Neural cell (in vitro differentiated cells): ENCODE measurements around the gene TADA1. TPM values are rescaled to one million over a fixed set of nuclear protein-coding genes. Genes with fewer than 3 reads are reported as not detected.

Source experiments
- H2AFZ ChIP-seq: fragments of 200-600, 300-800 bp; sonication (generic), shearing (Covaris generic); 2 replicates; pipeline ENCODE4 v1.6.0; 2014; ENCODE audit warnings: low read depth, mild to moderate bottlenecking, antibody characterized with exemption, low read length, moderate library complexity
- H3F3A ChIP-seq: fragments of 200-600 bp; shearing (Covaris generic); 2 replicates; pipeline ENCODE4 v1.6.1; 2016; ENCODE audit warnings: mild to moderate bottlenecking, moderate library complexity, mixed read lengths, antibody characterized with exemption, low read length; ENCODE audit not compliant: insufficient read depth, poor library complexity, severe bottlenecking
- H3K27ac ChIP-seq: fragments of 200-600, 300-800 bp; sonication (generic), shearing (Covaris generic); 2 replicates; pipeline ENCODE4 v1.5.1; 2014; ENCODE audit warnings: mild to moderate bottlenecking, low read length, moderate library complexity
- H3K27me3 ChIP-seq: fragments of 300-800, 200-600 bp; sonication (generic), shearing (Covaris generic); 2 replicates; pipeline ENCODE4 v1.6.0; 2014; ENCODE audit warnings: mild to moderate bottlenecking, low read depth, low read length, moderate library complexity; ENCODE audit not compliant: insufficient read depth
- H3K36me3 ChIP-seq: fragments of 300-800, 200-600 bp; sonication (generic), shearing (Covaris generic); 2 replicates; pipeline ENCODE4 v1.5.1; 2014; ENCODE audit warnings: mild to moderate bottlenecking, antibody characterized with exemption, low read length, moderate library complexity; ENCODE audit not compliant: insufficient read depth
- H3K4me2 ChIP-seq: fragments of 300-800, 200-600 bp; sonication (generic), shearing (Covaris generic); 2 replicates; pipeline ENCODE4 v1.6.0; 2014; ENCODE audit warnings: mild to moderate bottlenecking, low read length
- H3K4me3 ChIP-seq: fragments of 300-800, 200-600 bp; sonication (generic), shearing (Covaris generic); 2 replicates; pipeline ENCODE4 v1.5.1; 2014; ENCODE audit warnings: mild to moderate bottlenecking, low read length, moderate library complexity
- H3K79me2 ChIP-seq: fragments of 200-600 bp; shearing (Covaris generic); replicated peaks from 2 replicates; pipeline ENCODE4 v1.6.0; 2014; ENCODE audit warnings: mild to moderate bottlenecking, low read length, moderate library complexity; ENCODE audit not compliant: insufficient read depth
- H3K9ac ChIP-seq: fragments of 300-800, 200-600 bp; sonication (generic), shearing (Covaris generic); 2 replicates; pipeline ENCODE4 v1.6.1; 2016; ENCODE audit warnings: mild to moderate bottlenecking, low read length, mixed read lengths
- H3K9me2 ChIP-seq: fragments of 200-600 bp; shearing (Covaris generic); 2 replicates; pipeline ENCODE4 v1.6.1; 2016; ENCODE audit warnings: mild to moderate bottlenecking, low read length, mixed read lengths; ENCODE audit not compliant: insufficient read depth
- H3K9me3 ChIP-seq: fragments of 200-600, 300-800 bp; sonication (generic), shearing (Covaris generic); 2 replicates; pipeline ENCODE4 v1.6.1; 2016; ENCODE audit warnings: mild to moderate bottlenecking, mixed run types, low read length, moderate library complexity, mixed read lengths
- H4K20me1 ChIP-seq: fragments of 200-600 bp; shearing (Covaris generic); 2 replicates; pipeline ENCODE4 v1.6.1; 2016; ENCODE audit warnings: mild to moderate bottlenecking, mixed run types; ENCODE audit not compliant: insufficient read depth
- EP300 ChIP-seq: fragments of 450-650 bp; conservative IDR thresholded peaks from 2 replicates; pipeline ENCODE4 v1.6.1; 2014; ENCODE audit warnings: antibody characterized with exemption, mild to moderate bottlenecking, moderate library complexity; ENCODE audit not compliant: poor library complexity, severe bottlenecking
- EZH2 ChIP-seq: fragments of 200-600, 300-800 bp; shearing (Covaris generic), sonication (generic); IDR thresholded peaks from 2 replicates; pipeline ENCODE4 v1.6.1; 2014; ENCODE audit warnings: antibody characterized with exemption, low read length, borderline replicate concordance, mild to moderate bottlenecking; ENCODE audit not compliant: insufficient read depth, poor library complexity, severe bottlenecking
- MXI1 ChIP-seq: fragments of 450-650 bp; conservative IDR thresholded peaks from 2 replicates; pipeline ENCODE4 v1.6.1; 2014; ENCODE audit warnings: antibody characterized with exemption, mild to moderate bottlenecking; ENCODE audit not compliant: poor library complexity, severe bottlenecking
- POLR2AphosphoS5 ChIP-seq: IDR thresholded peaks from 2 replicates; pipeline ENCODE4 v1.6.1; 2012
- RAD21 ChIP-seq: fragments of 450-650 bp; conservative IDR thresholded peaks from 2 replicates; pipeline ENCODE4 v1.6.1; 2014; ENCODE audit warnings: antibody characterized with exemption, mild to moderate bottlenecking, moderate library complexity
- SMC3 ChIP-seq: fragments of 450-650 bp; conservative IDR thresholded peaks from 2 replicates; pipeline ENCODE4 v1.6.1; 2014; ENCODE audit warnings: antibody characterized with exemption, mild to moderate bottlenecking, moderate library complexity; ENCODE audit not compliant: poor library complexity
- TAF1 ChIP-seq: IDR thresholded peaks from 2 replicates; pipeline ENCODE4 v1.6.1; 2012; ENCODE audit warnings: low read depth
- polyA plus RNA-seq: library from polyadenylated mRNA; depleted of rRNA; stranded (reverse); fragments of >200 nt; gene quantifications from 2 replicates; pipeline ENCODE4 v1.2.3, GENCODE V29; 2014
- TF ChIP-seq, protein P1 (sequence below): IDR thresholded peaks from 2 replicates; pipeline ENCODE4 v1.6.1; 2012; ENCODE audit warnings: borderline replicate concordance
- TF ChIP-seq, protein P2 (sequence below): fragments of 450-650 bp; IDR thresholded peaks from 2 replicates; pipeline ENCODE4 v1.5.1; 2014; ENCODE audit warnings: antibody characterized with exemption, mild to moderate bottlenecking, moderate library complexity; ENCODE audit not compliant: poor library complexity, severe bottlenecking

Gene TADA1
- polyA plus RNA-seq, 1 donor from 2014 or later: 99.6 TPM

DNA sequence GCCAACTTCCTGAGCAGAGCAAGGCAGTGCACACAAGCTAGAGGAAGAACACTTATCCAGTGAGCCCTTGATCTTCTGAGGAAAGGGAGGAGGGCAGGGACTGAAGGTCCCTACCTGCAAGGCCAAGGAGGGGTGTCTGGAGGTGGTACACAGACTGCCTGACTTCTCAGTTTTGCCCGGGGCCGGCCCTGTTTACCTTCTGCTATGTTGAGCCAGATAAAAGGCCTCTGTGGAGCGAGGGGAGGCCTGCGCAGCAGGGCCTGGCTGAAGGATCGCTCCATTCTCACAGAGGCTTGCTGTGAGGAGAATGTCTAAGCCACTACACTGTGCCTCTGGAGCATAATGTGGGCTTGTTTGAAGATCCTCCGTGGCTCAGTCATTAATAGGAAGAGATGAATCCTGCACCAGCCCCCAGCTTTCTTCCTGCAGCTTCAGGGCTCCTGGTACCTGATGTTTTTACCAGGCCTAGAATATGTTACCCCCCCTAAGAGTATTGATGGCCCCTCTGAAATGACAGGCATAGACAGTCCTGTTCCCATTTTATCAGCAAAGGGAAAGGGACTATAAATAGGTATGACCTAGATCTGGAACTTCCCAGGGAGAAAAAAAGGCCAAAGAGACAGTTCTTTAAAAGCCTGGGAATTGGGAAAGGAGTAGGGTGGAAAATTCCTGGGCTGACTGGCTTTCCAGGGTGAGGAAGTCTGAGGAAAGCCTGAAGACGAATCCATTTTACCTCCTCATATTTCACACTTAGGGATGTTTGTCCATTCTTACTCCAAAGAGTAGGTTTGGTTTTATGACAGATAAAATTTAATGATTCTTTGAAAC, 32.1 kb downstream of the TADA1 start:
- H3K4me3 ChIP-seq: no peak overlapping the region
- peaks cover 31% of the 10 kb centered on the region for H3K79me2 ChIP-seq
- TF ChIP-seq EP300 (no peak), POLR2AphosphoS5 (no peak), EZH2 (no peak), MXI1 (no peak), SMC3 (no peak), RAD21 (no peak), TAF1 (no peak)
- TF ChIP-seq, protein P1, sequence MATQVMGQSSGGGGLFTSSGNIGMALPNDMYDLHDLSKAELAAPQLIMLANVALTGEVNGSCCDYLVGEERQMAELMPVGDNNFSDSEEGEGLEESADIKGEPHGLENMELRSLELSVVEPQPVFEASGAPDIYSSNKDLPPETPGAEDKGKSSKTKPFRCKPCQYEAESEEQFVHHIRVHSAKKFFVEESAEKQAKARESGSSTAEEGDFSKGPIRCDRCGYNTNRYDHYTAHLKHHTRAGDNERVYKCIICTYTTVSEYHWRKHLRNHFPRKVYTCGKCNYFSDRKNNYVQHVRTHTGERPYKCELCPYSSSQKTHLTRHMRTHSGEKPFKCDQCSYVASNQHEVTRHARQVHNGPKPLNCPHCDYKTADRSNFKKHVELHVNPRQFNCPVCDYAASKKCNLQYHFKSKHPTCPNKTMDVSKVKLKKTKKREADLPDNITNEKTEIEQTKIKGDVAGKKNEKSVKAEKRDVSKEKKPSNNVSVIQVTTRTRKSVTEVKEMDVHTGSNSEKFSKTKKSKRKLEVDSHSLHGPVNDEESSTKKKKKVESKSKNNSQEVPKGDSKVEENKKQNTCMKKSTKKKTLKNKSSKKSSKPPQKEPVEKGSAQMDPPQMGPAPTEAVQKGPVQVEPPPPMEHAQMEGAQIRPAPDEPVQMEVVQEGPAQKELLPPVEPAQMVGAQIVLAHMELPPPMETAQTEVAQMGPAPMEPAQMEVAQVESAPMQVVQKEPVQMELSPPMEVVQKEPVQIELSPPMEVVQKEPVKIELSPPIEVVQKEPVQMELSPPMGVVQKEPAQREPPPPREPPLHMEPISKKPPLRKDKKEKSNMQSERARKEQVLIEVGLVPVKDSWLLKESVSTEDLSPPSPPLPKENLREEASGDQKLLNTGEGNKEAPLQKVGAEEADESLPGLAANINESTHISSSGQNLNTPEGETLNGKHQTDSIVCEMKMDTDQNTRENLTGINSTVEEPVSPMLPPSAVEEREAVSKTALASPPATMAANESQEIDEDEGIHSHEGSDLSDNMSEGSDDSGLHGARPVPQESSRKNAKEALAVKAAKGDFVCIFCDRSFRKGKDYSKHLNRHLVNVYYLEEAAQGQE: no peak
- TF ChIP-seq, protein P2, sequence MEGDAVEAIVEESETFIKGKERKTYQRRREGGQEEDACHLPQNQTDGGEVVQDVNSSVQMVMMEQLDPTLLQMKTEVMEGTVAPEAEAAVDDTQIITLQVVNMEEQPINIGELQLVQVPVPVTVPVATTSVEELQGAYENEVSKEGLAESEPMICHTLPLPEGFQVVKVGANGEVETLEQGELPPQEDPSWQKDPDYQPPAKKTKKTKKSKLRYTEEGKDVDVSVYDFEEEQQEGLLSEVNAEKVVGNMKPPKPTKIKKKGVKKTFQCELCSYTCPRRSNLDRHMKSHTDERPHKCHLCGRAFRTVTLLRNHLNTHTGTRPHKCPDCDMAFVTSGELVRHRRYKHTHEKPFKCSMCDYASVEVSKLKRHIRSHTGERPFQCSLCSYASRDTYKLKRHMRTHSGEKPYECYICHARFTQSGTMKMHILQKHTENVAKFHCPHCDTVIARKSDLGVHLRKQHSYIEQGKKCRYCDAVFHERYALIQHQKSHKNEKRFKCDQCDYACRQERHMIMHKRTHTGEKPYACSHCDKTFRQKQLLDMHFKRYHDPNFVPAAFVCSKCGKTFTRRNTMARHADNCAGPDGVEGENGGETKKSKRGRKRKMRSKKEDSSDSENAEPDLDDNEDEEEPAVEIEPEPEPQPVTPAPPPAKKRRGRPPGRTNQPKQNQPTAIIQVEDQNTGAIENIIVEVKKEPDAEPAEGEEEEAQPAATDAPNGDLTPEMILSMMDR: no peak
- no peaks in the 10 kb centered on the region for H4K20me1 ChIP-seq
- H3K9ac ChIP-seq: no peak overlapping the region
- no peaks in the 10 kb centered on the region for H3K27me3 ChIP-seq
- no peaks in the 10 kb centered on the region for H3F3A ChIP-seq
- no peak overlapping the region for H3K27ac ChIP-seq
- peaks cover 18% of the 10 kb centered on the region for H3K36me3 ChIP-seq
- H3K9me3 ChIP-seq: no peaks in the 10 kb centered on the region
- H2AFZ ChIP-seq: no peak overlapping the region
- H3K4me2 ChIP-seq: no peak overlapping the region
- H3K9me2 ChIP-seq: no peaks in the 10 kb centered on the region

DNA sequence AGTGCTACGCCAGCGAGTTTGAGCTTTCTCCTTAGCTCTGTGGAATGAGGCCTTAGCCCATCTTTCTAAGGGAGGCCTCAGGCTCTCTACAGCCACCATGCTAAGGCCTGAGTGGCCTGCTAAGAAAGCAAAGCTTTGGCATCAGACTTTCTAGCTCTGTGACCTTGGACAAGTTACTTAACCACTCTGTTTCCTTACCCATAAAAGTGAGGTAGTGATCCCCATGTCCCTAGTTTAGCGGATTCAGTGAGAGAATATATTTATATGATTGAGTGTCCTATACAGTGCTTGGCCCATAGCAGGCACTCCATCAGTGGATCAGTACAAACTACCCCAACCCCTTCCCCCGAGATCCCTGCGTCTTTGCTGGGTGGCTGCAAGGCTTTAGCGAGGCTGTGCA, 32.7 kb downstream of the TADA1 start:
- H3K36me3 ChIP-seq: peaks cover 18% of the 10 kb centered on the region
- no peak overlapping the region for H3K4me2 ChIP-seq
- TF ChIP-seq TAF1 (no peak), EZH2 (no peak), POLR2AphosphoS5 (no peak)
- TF ChIP-seq, protein P2: no peak
- TF ChIP-seq, protein P1: no peak
- H3K27me3 ChIP-seq: no peaks in the 10 kb centered on the region
- no peaks in the 10 kb centered on the region for H3K9me3 ChIP-seq
- no peak overlapping the region for H3K4me3 ChIP-seq
- peaks cover 24% of the 10 kb centered on the region for H3K79me2 ChIP-seq
- no peaks in the 10 kb centered on the region for H3F3A ChIP-seq
- no peaks in the 10 kb centered on the region for H3K9me2 ChIP-seq
- no peak overlapping the region for H3K27ac ChIP-seq
- H4K20me1 ChIP-seq: no peaks in the 10 kb centered on the region
- no peak overlapping the region for H3K9ac ChIP-seq
- no peak overlapping the region for H2AFZ ChIP-seq
